K562 (cell line): Measurements from ENCODE around the gene TMEM207. TPM values are rescaled to one million over a fixed set of nuclear protein-coding genes. Genes with fewer than 3 reads are reported as not detected.

ENCODE experiments used
- ATAC-seq: fragments of 200-7000 bp; cut with Tn5 transposase; 3 replicates; pipeline ENCODE4 v1.9.1; 2020; ENCODE audit warnings: moderate library complexity
- BruUV-seq: library from RNA; stranded (reverse); fragments of 400-500 nt; replicated peaks from 2 replicates; lab custom pipeline; 2021; lab: Mats Ljungman, UMichigan
- CTCF ChIA-PET: fragments of 300-600 bp; formaldehyde crosslinking; extraction: SDS; loops from one replicate; lab custom pipeline; 2021; ENCODE audit warnings: low intra/inter-chr PET ratio; lab: Yijun Ruan, JAX
- POLR2A ChIA-PET: fragments of 300-600, 350-650 bp; sonication (Branson Sonifier 250); formaldehyde crosslinking; extraction: SDS; loops from one replicate; lab custom pipeline; 2021; ENCODE audit warnings: antibody characterized with exemption, inconsistent platforms; lab: Yijun Ruan, JAX
- DNase-seq, 4 experiments: peaks; one replicate each; pipeline versions ENCODE4 v3.0.0 to v3.0.0-alpha.2; 2011 to 2018; ENCODE audit warnings: low spot score in 3 of 4, mixed read lengths in 3 of 4; ENCODE audit errors: extremely low read depth in 1 of 4
- FAIRE-seq: peaks from 2 replicates; lab custom pipeline; 2011; peaks lifted over from hg19 to GRCh38; lab: Jason Lieb, UNC
- H2AFZ ChIP-seq: 2 replicates; pipeline ENCODE4 v1.6.0; 2011; ENCODE audit warnings: low read depth, low read length, control low read depth, inconsistent platforms
- H3K27ac ChIP-seq: fragments of 200-600 bp; 3 replicates; pipeline ENCODE4 v1.8.0; 2011; ENCODE audit warnings: low read depth, mild to moderate bottlenecking, control low read depth, inconsistent platforms, low read length, moderate library complexity, mixed read lengths; ENCODE audit errors: extremely low read depth
- H3K27me3 ChIP-seq, 2 experiments: fragments of 300-600 bp in 1 of 2; 2 replicates in 1 of 2; 3 replicates in 1 of 2; pipeline versions ENCODE4 v1.6.0 to v1.8.0; 2011; ENCODE audit warnings: inconsistent platforms in 2 of 2, low read length in 2 of 2, mild to moderate bottlenecking in 1 of 2, mixed read lengths in 1 of 2, moderate library complexity in 1 of 2; ENCODE audit not compliant: control insufficient read depth in 2 of 2, insufficient read depth in 2 of 2
- H3K36me3 ChIP-seq: fragments of 300-600 bp; 3 replicates; pipeline ENCODE4 v1.8.0; 2011; ENCODE audit warnings: mild to moderate bottlenecking, low read length, inconsistent platforms; ENCODE audit not compliant: control insufficient read depth, insufficient read depth
- H3K4me1 ChIP-seq, 2 experiments: fragments of 200-600 bp in 1 of 2; replicated peaks in 1 of 2; 2 replicates in 1 of 2; 3 replicates in 1 of 2; pipeline versions ENCODE4 v1.5.1 to v1.8.0; 2011; ENCODE audit warnings: inconsistent platforms in 2 of 2, low read length in 2 of 2, mild to moderate bottlenecking in 1 of 2, mixed read lengths in 1 of 2, moderate library complexity in 1 of 2; ENCODE audit not compliant: control insufficient read depth in 2 of 2, insufficient read depth in 2 of 2
- H3K4me2 ChIP-seq: 2 replicates; pipeline ENCODE4 v1.6.1; 2011; ENCODE audit warnings: low read length, control low read depth, inconsistent platforms, mixed read lengths; ENCODE audit not compliant: insufficient read depth
- H3K4me3 ChIP-seq: fragments of 200-600 bp; sonication (generic), shearing (Covaris generic); 2 replicates; pipeline ENCODE4 v1.5.1; 2016; ENCODE audit warnings: control low read depth, inconsistent platforms
- H3K79me2 ChIP-seq: fragments of 200-600 bp; 3 replicates; pipeline ENCODE4 v1.8.0; 2011; ENCODE audit warnings: low read length, inconsistent platforms; ENCODE audit not compliant: control insufficient read depth, insufficient read depth
- H3K9ac ChIP-seq, 2 experiments: 2 replicates each; pipeline versions ENCODE4 v1.6.0 to v1.6.1; 2011; ENCODE audit warnings: low read depth in 2 of 2, low read length in 2 of 2, control low read depth in 1 of 2, inconsistent platforms in 1 of 2, mild to moderate bottlenecking in 1 of 2, mixed read lengths in 1 of 2; ENCODE audit not compliant: insufficient read depth in 1 of 2
- H3K9me1 ChIP-seq: one replicate; pipeline ENCODE4 v1.6.0; 2011; ENCODE audit warnings: inconsistent platforms, mild to moderate bottlenecking, low read length, moderate library complexity; ENCODE audit not compliant: control insufficient read depth, insufficient read depth
- H3K9me3 ChIP-seq: replicated peaks from 2 replicates; pipeline ENCODE4 v1.5.1; 2011; ENCODE audit warnings: low read depth, low read length, inconsistent platforms; ENCODE audit not compliant: control insufficient read depth, insufficient read depth
- H4K20me1 ChIP-seq: replicated peaks from 2 replicates; pipeline ENCODE4 v1.6.1; 2011; ENCODE audit warnings: low read length, inconsistent platforms, mixed read lengths; ENCODE audit not compliant: control insufficient read depth, insufficient read depth
- DDX20 ChIP-seq: fragments of 450-650 bp; IDR thresholded peaks from 2 replicates; pipeline ENCODE4 v1.6.1; 2016; ENCODE audit warnings: missing genetic modification characterization, low read depth, mild to moderate bottlenecking, missing compliant biosample characterization, moderate library complexity
- FOS ChIP-seq: IDR thresholded peaks from 3 replicates; pipeline ENCODE4 v1.6.1; 2011; ENCODE audit not compliant: insufficient read length; ENCODE audit errors: extremely low read depth
- HDAC3 ChIP-seq: fragments of 450-650 bp; IDR thresholded peaks from 2 replicates; pipeline ENCODE4 v1.6.1; 2018; ENCODE audit warnings: borderline replicate concordance, mild to moderate bottlenecking, moderate library complexity; ENCODE audit not compliant: partially characterized antibody
- MTA1 ChIP-seq: fragments of 450-650 bp; IDR thresholded peaks from 2 replicates; pipeline ENCODE4 v1.6.1; 2017; ENCODE audit warnings: borderline replicate concordance
- RHOXF2B ChIP-seq: fragments of 250-450 bp; sonication (Bioruptor Pico); conservative IDR thresholded peaks from 2 replicates; pipeline ENCODE4 v1.5.1; 2021
- SMAD4 ChIP-seq: fragments of 250-450 bp; sonication (Bioruptor Pico); conservative IDR thresholded peaks from 2 replicates; pipeline ENCODE4 v1.8.0; 2021; ENCODE audit warnings: inconsistent platforms, mild to moderate bottlenecking, moderate library complexity
- TBP ChIP-seq: optimal IDR thresholded peaks from 2 replicates; pipeline ENCODE3; 2011; ENCODE audit warnings: low read depth, low read length, improper control_type of control experiment
- ZBTB9 ChIP-seq: fragments of 450-650 bp; formaldehyde crosslinking; IDR thresholded peaks from 2 replicates; pipeline ENCODE4 v1.4.0; 2020; ENCODE audit warnings: mild to moderate bottlenecking, moderate library complexity
- ZNF644 ChIP-seq: fragments of 200-800 bp; sonication (Bioruptor generic); IDR thresholded peaks from 2 replicates; pipeline ENCODE4 v1.6.1; 2016; ENCODE audit warnings: low read depth, missing genetic modification characterization, missing compliant biosample characterization
- WGBS: fragments of 100-300 bp; shearing (Covaris generic); methylation state at CpG from one replicate; pipeline ENCODE4 v1.1.6; 2016; ENCODE audit warnings: low coverage, mixed read lengths; ENCODE audit not compliant: insufficient coverage; ENCODE audit errors: missing lambda C conversion rate; 5-methylcytosine and 5-hydroxymethylcytosine counted together
- in situ Hi-C: fragments of 300-500 bp; cut with MboI; formaldehyde crosslinking; loops from 4 replicates; pipeline ENCODE4 v1.15.0; 2018; ENCODE audit warnings: inconsistent platforms, mixed read lengths
- intact Hi-C: fragments of 100-400 bp; cut with micrococcal nuclease; formaldehyde crosslinking; loops from 2 replicates; pipeline ENCODE4 v1.14.2; 2022
- polyA plus RNA-seq, 8 experiments: library from polyadenylated mRNA; depleted of rRNA in 4 of 8; stranded (reverse) in 5 of 8; unstranded in 3 of 8; fragments of >200 nt; fragmentation: Nextera tagmentation in 2 of 8; fragmentation: Illumina TruSeq in 1 of 8; extraction: Ambion mirVana in 2 of 8; extraction: Trizol in 1 of 8; gene quantifications; 2 replicates each; pipeline versions ENCODE4 v1.2.1 to v1.2.3, GENCODE V29; 2011 to 2014; ENCODE audit warnings: inconsistent platforms in 1 of 8, missing spikeins in 1 of 8
- total RNA-seq, 7 experiments: library from RNA; depleted of rRNA in 6 of 7; stranded (reverse); fragments of >200 nt in 6 of 7; fragmentation: Illumina TruSeq in 2 of 7; extraction: Trizol in 2 of 7; gene quantifications; 2 replicates each; pipeline versions ENCODE4 v1.2.1 to v1.2.3, GENCODE V29; 2011 to 2021; ENCODE audit warnings: low replicate concordance in 1 of 7
- TF ChIP-seq, protein P1 (sequence below): fragments of 450-650 bp; formaldehyde crosslinking; IDR thresholded peaks from 2 replicates; pipeline ENCODE4 v1.4.0; 2022; ENCODE audit warnings: mild to moderate bottlenecking, moderate library complexity
- TF ChIP-seq, protein P2 (sequence below): fragments of 250-450 bp; sonication (Bioruptor Pico); IDR thresholded peaks from 2 replicates; pipeline ENCODE4 v1.8.0; 2021; ENCODE audit warnings: moderate library complexity, mild to moderate bottlenecking, inconsistent platforms
- TF ChIP-seq, protein P3 (sequence below): fragments of 450-650 bp; formaldehyde crosslinking; IDR thresholded peaks from 2 replicates; pipeline ENCODE4 v1.4.0; 2020; ENCODE audit warnings: mild to moderate bottlenecking, moderate library complexity

The TMEM207 gene
- total and polyA plus RNA-seq, 9 of the 15 experiments (the other 6 are each of a cell fraction or from before 2014, with no cell fraction given): 0.04 to 0.10 (median 0.04) TPM; not detected in 4

GRCh38 chr3:190426806-190427507, 22.7 kb downstream of the TMEM207 start (continued):
- TF ChIP-seq MTA1 (no peak), RHOXF2B (CRISPR knock-in tag) (no peak), ZNF644 (tag) (no peak)
- TF ChIP-seq, protein P1, sequence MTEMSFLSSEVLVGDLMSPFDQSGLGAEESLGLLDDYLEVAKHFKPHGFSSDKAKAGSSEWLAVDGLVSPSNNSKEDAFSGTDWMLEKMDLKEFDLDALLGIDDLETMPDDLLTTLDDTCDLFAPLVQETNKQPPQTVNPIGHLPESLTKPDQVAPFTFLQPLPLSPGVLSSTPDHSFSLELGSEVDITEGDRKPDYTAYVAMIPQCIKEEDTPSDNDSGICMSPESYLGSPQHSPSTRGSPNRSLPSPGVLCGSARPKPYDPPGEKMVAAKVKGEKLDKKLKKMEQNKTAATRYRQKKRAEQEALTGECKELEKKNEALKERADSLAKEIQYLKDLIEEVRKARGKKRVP (CRISPR knock-in tag): no peak

DNA sequence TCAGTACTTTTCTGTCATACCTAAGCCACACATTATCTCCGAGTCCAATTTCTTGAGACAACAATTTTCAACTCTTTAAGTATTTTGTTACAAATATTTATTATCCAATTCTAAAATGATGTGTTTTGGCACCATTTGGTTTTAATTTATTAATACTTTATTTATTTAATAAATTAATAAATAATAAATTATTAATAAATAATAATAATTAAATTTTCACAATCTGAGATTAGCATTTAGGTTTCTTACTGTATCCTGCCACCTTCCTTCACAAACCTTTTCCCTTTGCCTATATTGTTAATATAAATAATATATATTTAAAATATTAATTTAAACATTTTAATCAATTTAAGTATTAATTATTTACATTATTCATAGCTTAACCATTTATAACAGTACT, 23.9 kb downstream of the TMEM207 start:
- Histone ChIP-seq H2AFZ (no peak overlapping the region), H3K27me3 (no peaks in the 10 kb centered on the region), H3K27ac (no peak overlapping the region), H3K79me2 (no peaks in the 10 kb centered on the region), H3K4me2 (no peak overlapping the region), H3K9me1 (no peaks in the 10 kb centered on the region), H3K4me3 (no peak overlapping the region), H3K4me1 (no peaks in the 10 kb centered on the region), H4K20me1 (no peaks in the 10 kb centered on the region), H3K36me3 (no peaks in the 10 kb centered on the region)
- no TSS peak for BruUV-seq
- ATAC-seq (no peak), DNase-seq (no peak)
- POLR2A ChIA-PET: no interaction called here
- in situ Hi-C loops (no loop called here), intact Hi-C loops (loop anchor here (2.0 kb wide), 1 partner anchor 459 kb away; no protein-coding TSS in a partner anchor)
- 0% methylated on average over 1 of the region's 1 CpG for whole genome bisulfite sequencing
- TF ChIP-seq HDAC3 (no peak), ZBTB9 (CRISPR knock-in tag) (no peak), DDX20 (no peak), SMAD4 (no peak), FOS (no peak), TBP (no peak)
- TF ChIP-seq, protein P2, sequence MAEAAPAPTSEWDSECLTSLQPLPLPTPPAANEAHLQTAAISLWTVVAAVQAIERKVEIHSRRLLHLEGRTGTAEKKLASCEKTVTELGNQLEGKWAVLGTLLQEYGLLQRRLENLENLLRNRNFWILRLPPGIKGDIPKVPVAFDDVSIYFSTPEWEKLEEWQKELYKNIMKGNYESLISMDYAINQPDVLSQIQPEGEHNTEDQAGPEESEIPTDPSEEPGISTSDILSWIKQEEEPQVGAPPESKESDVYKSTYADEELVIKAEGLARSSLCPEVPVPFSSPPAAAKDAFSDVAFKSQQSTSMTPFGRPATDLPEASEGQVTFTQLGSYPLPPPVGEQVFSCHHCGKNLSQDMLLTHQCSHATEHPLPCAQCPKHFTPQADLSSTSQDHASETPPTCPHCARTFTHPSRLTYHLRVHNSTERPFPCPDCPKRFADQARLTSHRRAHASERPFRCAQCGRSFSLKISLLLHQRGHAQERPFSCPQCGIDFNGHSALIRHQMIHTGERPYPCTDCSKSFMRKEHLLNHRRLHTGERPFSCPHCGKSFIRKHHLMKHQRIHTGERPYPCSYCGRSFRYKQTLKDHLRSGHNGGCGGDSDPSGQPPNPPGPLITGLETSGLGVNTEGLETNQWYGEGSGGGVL: no peak
- TF ChIP-seq, protein P3, sequence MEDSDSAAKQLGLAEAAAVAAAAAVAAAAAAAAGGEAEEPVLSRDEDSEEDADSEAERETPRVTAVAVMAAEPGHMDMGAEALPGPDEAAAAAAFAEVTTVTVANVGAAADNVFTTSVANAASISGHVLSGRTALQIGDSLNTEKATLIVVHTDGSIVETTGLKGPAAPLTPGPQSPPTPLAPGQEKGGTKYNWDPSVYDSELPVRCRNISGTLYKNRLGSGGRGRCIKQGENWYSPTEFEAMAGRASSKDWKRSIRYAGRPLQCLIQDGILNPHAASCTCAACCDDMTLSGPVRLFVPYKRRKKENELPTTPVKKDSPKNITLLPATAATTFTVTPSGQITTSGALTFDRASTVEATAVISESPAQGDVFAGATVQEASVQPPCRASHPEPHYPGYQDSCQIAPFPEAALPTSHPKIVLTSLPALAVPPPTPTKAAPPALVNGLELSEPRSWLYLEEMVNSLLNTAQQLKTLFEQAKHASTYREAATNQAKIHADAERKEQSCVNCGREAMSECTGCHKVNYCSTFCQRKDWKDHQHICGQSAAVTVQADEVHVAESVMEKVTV (CRISPR knock-in tag): no peak
- TF ChIP-seq, all 486 proteins: peak for 0
- CTCF ChIA-PET: no interaction called here
- H3K9ac ChIP-seq: no peak overlapping the region
- H3K9me3 ChIP-seq: no peaks in the 10 kb centered on the region
- no peak for FAIRE-seq
